H1 (cell line): ENCODE results near the gene NR1H2. TPM values are rescaled to one million over a fixed set of nuclear protein-coding genes. Genes with fewer than 3 reads are reported as not detected.

Experiments
- CTCF ChIA-PET: fragments of 300-600 bp; sonication (Branson Sonifier 250); formaldehyde crosslinking; loops from one replicate; lab custom pipeline; 2021; ENCODE audit not compliant: partially characterized antibody; lab: Charles Lee
- POLR2A ChIA-PET: fragments of 300-600 bp; sonication (Branson Sonifier 250); formaldehyde crosslinking; loops from one replicate; lab custom pipeline; 2021; ENCODE audit warnings: inconsistent platforms; ENCODE audit not compliant: partially characterized antibody; lab: Charles Lee
- DNase-seq, 2 experiments: peaks; one replicate each; pipeline versions ENCODE4 v3.0.0 to v3.0.0-alpha.2; 2010 to 2022; ENCODE audit warnings: low spot score in 2 of 2, low read depth in 1 of 2, mixed read lengths in 1 of 2
- FAIRE-seq: peaks from 2 replicates; lab custom pipeline; 2011; peaks lifted over from hg19 to GRCh38; lab: Jason Lieb, UNC
- H2AFZ ChIP-seq: 2 replicates; pipeline ENCODE4 v1.8.1; 2012; ENCODE audit warnings: low read length, inconsistent platforms
- H2AK5ac ChIP-seq: 2 replicates; pipeline ENCODE4 v1.6.1; 2013; ENCODE audit warnings: low read depth, low read length
- H2BK120ac ChIP-seq: replicated peaks from 2 replicates; pipeline ENCODE3; 2013; ENCODE audit warnings: low read depth, low read length, inconsistent platforms
- H2BK12ac ChIP-seq: 2 replicates; pipeline ENCODE4 v1.6.1; 2013; ENCODE audit warnings: low read depth, low read length
- H2BK15ac ChIP-seq: 2 replicates; pipeline ENCODE4 v1.6.1; 2013; ENCODE audit warnings: low read length
- H2BK20ac ChIP-seq: 2 replicates; pipeline ENCODE4 v1.6.1; 2013; ENCODE audit warnings: low read length
- H2BK5ac ChIP-seq: 2 replicates; pipeline ENCODE4 v1.6.1; 2013; ENCODE audit warnings: low read depth, low read length
- H3K14ac ChIP-seq: 2 replicates; pipeline ENCODE4 v1.6.1; 2013; ENCODE audit warnings: inconsistent platforms; ENCODE audit not compliant: insufficient read length
- H3K18ac ChIP-seq: 2 replicates; pipeline ENCODE4 v1.6.1; 2013; ENCODE audit warnings: low read length; ENCODE audit errors: extremely low read depth
- H3K23ac ChIP-seq: 2 replicates; pipeline ENCODE4 v1.6.1; 2013; ENCODE audit warnings: inconsistent platforms; ENCODE audit not compliant: insufficient read length
- H3K23me2 ChIP-seq: 2 replicates; pipeline ENCODE4 v1.6.1; 2013; ENCODE audit warnings: low read depth, low read length
- H3K27ac ChIP-seq: 2 replicates; pipeline ENCODE4 v1.6.1; 2011; ENCODE audit warnings: low read depth, low read length, inconsistent platforms
- H3K27me3 ChIP-seq, 4 experiments: replicated peaks in 1 of 4; 1 replicate in 1 of 4; 2 replicates in 3 of 4; pipeline versions ENCODE4 v1.6.1 to v1.8.1; 2011 to 2013; ENCODE audit warnings: low read length in 3 of 4, mild to moderate bottlenecking in 3 of 4, inconsistent platforms in 2 of 4, mixed read lengths in 2 of 4, moderate library complexity in 1 of 4; ENCODE audit not compliant: control insufficient read depth in 3 of 4, insufficient read depth in 3 of 4; ENCODE audit errors: extremely low read depth in 1 of 4
- H3K36me3 ChIP-seq, 4 experiments: 2 replicates each; pipeline versions ENCODE4 v1.6.1 to v1.8.1; 2011 to 2013; ENCODE audit warnings: mild to moderate bottlenecking in 4 of 4, low read length in 3 of 4, moderate library complexity in 2 of 4, control low read depth in 1 of 4, inconsistent platforms in 1 of 4; ENCODE audit not compliant: insufficient read depth in 4 of 4, control insufficient read depth in 2 of 4
- H3K4ac ChIP-seq: replicated peaks from 2 replicates; pipeline ENCODE3; 2013; ENCODE audit warnings: low read length, low read depth, mixed read lengths, inconsistent platforms; ENCODE audit not compliant: insufficient read length
- H3K4me1 ChIP-seq, 4 experiments: replicated peaks in 1 of 4; 1 replicate in 1 of 4; 2 replicates in 3 of 4; pipeline versions ENCODE4 v1.6.1 to v1.8.1; 2011 to 2013; ENCODE audit warnings: low read length in 3 of 4, inconsistent platforms in 2 of 4, mixed read lengths in 1 of 4; ENCODE audit not compliant: insufficient read depth in 4 of 4, control insufficient read depth in 3 of 4
- H3K4me2 ChIP-seq, 2 experiments: 2 replicates each; pipeline versions ENCODE4 v1.6.1 to v1.8.1; 2011 to 2013; ENCODE audit warnings: low read depth in 2 of 2, low read length in 2 of 2, control low read depth in 1 of 2, inconsistent platforms in 1 of 2, mild to moderate bottlenecking in 1 of 2; ENCODE audit not compliant: insufficient read depth in 1 of 2
- H3K4me3 ChIP-seq, 4 experiments: fragments of 200-600, 300-600 bp in 1 of 4; sonication (generic), shearing (Covaris generic), sonication (Bioruptor Twin) in 1 of 4; 2 replicates each; pipeline versions ENCODE4 v1.5.1 to v1.8.1; 2011 to 2016; ENCODE audit warnings: low read length in 4 of 4, low read depth in 3 of 4, control low read depth in 2 of 4, inconsistent platforms in 2 of 4, mild to moderate bottlenecking in 2 of 4, mixed read lengths in 1 of 4, moderate library complexity in 1 of 4; ENCODE audit not compliant: insufficient read depth in 2 of 4; ENCODE audit errors: extremely low read depth in 1 of 4
- H3K56ac ChIP-seq: replicated peaks from 2 replicates; pipeline ENCODE3; 2013; ENCODE audit warnings: low read depth, mild to moderate bottlenecking, mixed read lengths, low read length, inconsistent platforms; ENCODE audit not compliant: insufficient read length
- H3K79me1 ChIP-seq: 2 replicates; pipeline ENCODE4 v1.6.1; 2013; ENCODE audit warnings: low read depth, low read length, control low read depth
- H3K79me2 ChIP-seq, 2 experiments: 2 replicates each; pipeline versions ENCODE4 v1.6.1 to v1.8.1; 2012 to 2013; ENCODE audit warnings: low read length in 2 of 2, mild to moderate bottlenecking in 2 of 2, inconsistent platforms in 1 of 2; ENCODE audit not compliant: insufficient read depth in 2 of 2, control insufficient read depth in 1 of 2
- H3K9ac ChIP-seq, 4 experiments: replicated peaks in 1 of 4; 1 replicate in 1 of 4; 2 replicates in 3 of 4; pipeline versions ENCODE4 v1.6.1 to v1.8.1; 2011 to 2013; ENCODE audit warnings: low read depth in 3 of 4, low read length in 3 of 4, control low read depth in 2 of 4, mild to moderate bottlenecking in 2 of 4, moderate library complexity in 2 of 4, inconsistent platforms in 1 of 4; ENCODE audit errors: extremely low read depth in 1 of 4
- H3K9me3 ChIP-seq, 2 experiments: 2 replicates each; pipeline versions ENCODE4 v1.6.1 to v1.8.1; 2012 to 2013; ENCODE audit warnings: mild to moderate bottlenecking in 2 of 2, moderate library complexity in 2 of 2, control low read depth in 1 of 2, inconsistent platforms in 1 of 2, low read depth in 1 of 2, low read length in 1 of 2, mixed read lengths in 1 of 2; ENCODE audit not compliant: insufficient read depth in 2 of 2
- H4K20me1 ChIP-seq, 2 experiments: replicated peaks in 1 of 2; 2 replicates each; pipeline versions ENCODE3 to v1.8.1; 2011 to 2013; ENCODE audit warnings: inconsistent platforms in 2 of 2, low read length in 2 of 2, mild to moderate bottlenecking in 1 of 2; ENCODE audit not compliant: insufficient read depth in 2 of 2, control insufficient read depth in 1 of 2
- H4K5ac ChIP-seq: 2 replicates; pipeline ENCODE4 v1.6.1; 2013; ENCODE audit warnings: low read length, low read depth, mixed read lengths, inconsistent platforms; ENCODE audit not compliant: insufficient read length
- H4K8ac ChIP-seq: 2 replicates; pipeline ENCODE4 v1.8.0; 2013; ENCODE audit warnings: mild to moderate bottlenecking, moderate library complexity, low read length, inconsistent platforms; ENCODE audit not compliant: insufficient read depth; ENCODE audit errors: extremely low read depth
- H4K91ac ChIP-seq: replicated peaks from 2 replicates; pipeline ENCODE3; 2013; ENCODE audit warnings: low read length, mixed read lengths, inconsistent platforms; ENCODE audit not compliant: insufficient read length
- KDM4A ChIP-seq: IDR thresholded peaks from one replicate; pipeline ENCODE4 v1.7.1; 2012; ENCODE audit warnings: low read depth, mild to moderate bottlenecking, moderate library complexity, low read length, inconsistent platforms; ENCODE audit not compliant: severe bottlenecking
- WGBS, 2 experiments: shearing (Covaris generic) in 1 of 2; methylation state at CpG; one replicate each; pipeline versions ENCODE4 v1.1.6 to v1.1.7; 2013 to 2015; ENCODE audit warnings: low lambda C conversion rate in 2 of 2, mixed read lengths in 2 of 2, inconsistent platforms in 1 of 2, low coverage in 1 of 2, missing lambda C conversion rate in 1 of 2; ENCODE audit not compliant: insufficient replicate concordance in 2 of 2, insufficient coverage in 1 of 2, insufficient read length in 1 of 2; ENCODE audit errors: extremely low coverage in 1 of 2, missing lambda C conversion rate in 1 of 2; 5-methylcytosine and 5-hydroxymethylcytosine counted together
- polyA plus RNA-seq, 7 experiments: library from polyadenylated mRNA; depleted of rRNA in 3 of 7; stranded (reverse) in 5 of 7; unstranded in 2 of 7; fragments of >200 nt in 5 of 7; fragments of 200-250 nt in 2 of 7; gene quantifications; 1 replicate in 5 of 7; 2 replicates in 1 of 7; 4 replicates in 1 of 7; pipeline versions ENCODE4 v1.2.1 to v1.2.3, GENCODE V29; 2011 to 2013; ENCODE audit warnings: missing spikeins in 2 of 7, mixed read lengths in 2 of 7
- total RNA-seq: library from RNA; stranded (reverse); fragmentation: NEBNext Ultra II Directional; extraction: Animal tissue kit (Norgen Biotek cat#: 25700); gene quantifications from 2 replicates; pipeline ENCODE4 v1.2.1, GENCODE V29; 2021
- TF ChIP-seq, protein P1 (sequence below), 3 experiments: IDR thresholded peaks; 1 replicate in 2 of 3; 2 replicates in 1 of 3; pipeline versions ENCODE4 v1.5.1 to v1.6.1; 2011; ENCODE audit warnings: low read length in 3 of 3, mild to moderate bottlenecking in 3 of 3, inconsistent platforms in 2 of 3, low read depth in 1 of 3, moderate library complexity in 1 of 3; ENCODE audit not compliant: insufficient read depth in 1 of 3; ENCODE audit errors: control extremely low read depth in 1 of 3

Gene NR1H2
- total and polyA plus RNA-seq, 2 of the 8 experiments (the other 6 are each of a cell fraction or from before 2014, with no cell fraction given), result 40.3 to 47.5 TPM

- ChIA-PET CTCF (interaction anchor here (0.6 to 1.8 kb wide), 6 partner anchors 8 to 67 kb away, joined by 3 to 5 read pairs (median 4); no protein-coding TSS in a partner anchor), POLR2A (interaction anchor here (0.6 to 1.4 kb wide), 2 partner anchors 17 to 45 kb away, joined by 3 to 4 read pairs; no protein-coding TSS in a partner anchor)
- no peak overlapping the region for H3K18ac ChIP-seq
- DNase-seq (no peak), FAIRE-seq (no peak)
- H3K9ac ChIP-seq, result no peak overlapping the region
- no peaks in the 10 kb centered on the region for H3K36me3 ChIP-seq
- H3K9me3 ChIP-seq, result no peaks in the 10 kb centered on the region
- no peak overlapping the region for H3K27ac ChIP-seq
- H3K56ac ChIP-seq, result no peak overlapping the region
- no peak overlapping the region for H2BK15ac ChIP-seq
- H3K4me1 ChIP-seq, result no peaks in the 10 kb centered on the region; a peak in 1 of 7 replicates
- no peak overlapping the region for H2BK12ac ChIP-seq
- no peak overlapping the region for H4K91ac ChIP-seq
- no peak overlapping the region for H3K4ac ChIP-seq
- H3K23me2 ChIP-seq, result no peaks in the 10 kb centered on the region
- no peaks in the 10 kb centered on the region for H3K79me2 ChIP-seq
- H2BK20ac ChIP-seq, result no peak overlapping the region
- H2AK5ac ChIP-seq, result no peak overlapping the region
- no peak overlapping the region for H2BK120ac ChIP-seq
- no peak overlapping the region for H4K5ac ChIP-seq
- no peak overlapping the region for H2AFZ ChIP-seq
- no peaks in the 10 kb centered on the region for H3K27me3 ChIP-seq
- H3K14ac ChIP-seq, result no peak overlapping the region
- H3K4me3 ChIP-seq, result no peak overlapping the region
- H3K79me1 ChIP-seq, result no peaks in the 10 kb centered on the region
- H3K23ac ChIP-seq, result no peak overlapping the region
- TF ChIP-seq, protein P1, sequence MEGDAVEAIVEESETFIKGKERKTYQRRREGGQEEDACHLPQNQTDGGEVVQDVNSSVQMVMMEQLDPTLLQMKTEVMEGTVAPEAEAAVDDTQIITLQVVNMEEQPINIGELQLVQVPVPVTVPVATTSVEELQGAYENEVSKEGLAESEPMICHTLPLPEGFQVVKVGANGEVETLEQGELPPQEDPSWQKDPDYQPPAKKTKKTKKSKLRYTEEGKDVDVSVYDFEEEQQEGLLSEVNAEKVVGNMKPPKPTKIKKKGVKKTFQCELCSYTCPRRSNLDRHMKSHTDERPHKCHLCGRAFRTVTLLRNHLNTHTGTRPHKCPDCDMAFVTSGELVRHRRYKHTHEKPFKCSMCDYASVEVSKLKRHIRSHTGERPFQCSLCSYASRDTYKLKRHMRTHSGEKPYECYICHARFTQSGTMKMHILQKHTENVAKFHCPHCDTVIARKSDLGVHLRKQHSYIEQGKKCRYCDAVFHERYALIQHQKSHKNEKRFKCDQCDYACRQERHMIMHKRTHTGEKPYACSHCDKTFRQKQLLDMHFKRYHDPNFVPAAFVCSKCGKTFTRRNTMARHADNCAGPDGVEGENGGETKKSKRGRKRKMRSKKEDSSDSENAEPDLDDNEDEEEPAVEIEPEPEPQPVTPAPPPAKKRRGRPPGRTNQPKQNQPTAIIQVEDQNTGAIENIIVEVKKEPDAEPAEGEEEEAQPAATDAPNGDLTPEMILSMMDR (IDR thresholded peaks at IDR 0.05; ENCODE audit: control extremely low read depth in 1 of 3, insufficient read depth in 1 of 3, low read depth in 1 of 3, low read length in 3 of 3), result peak in 1 of 3 experiments; percentile 19; a peak in 1 of 4 replicates
- TF ChIP-seq KDM4A, result no peak
- 81% methylated on average over 22 of the region's 22 CpGs; no CpG with 5 or more reads in 1 of the 2 experiments for WGBS, 2 experiments
- H3K4me2 ChIP-seq, result no peak overlapping the region
- H4K20me1 ChIP-seq, result peaks cover 0 to 2% of the 10 kb centered on the region in 2 experiments
- H2BK5ac ChIP-seq, result no peak overlapping the region
- H4K8ac ChIP-seq, result no peak overlapping the region
Measured at GRCh38 chr19:50349277-50350057, 26.8 kb upstream of the NR1H2 start.
